PC-3 (cell line): ENCODE results near the gene LRRC53. TPM values are rescaled to one million over a fixed set of nuclear protein-coding genes. Genes with fewer than 3 reads are reported as not detected.

Source experiments
- ATAC-seq: fragments of 200-7000 bp; cut with Tn5 transposase; 2 replicates; pipeline ENCODE4 v1.9.1; 2020; ENCODE audit warnings: mild to moderate bottlenecking, moderate library complexity
- BruUV-seq: library from RNA; stranded (reverse); fragments of 400-500 nt; replicated peaks from 2 replicates; lab custom pipeline; 2021; lab: Mats Ljungman, UMichigan
- CTCF ChIA-PET: fragments of 300-600 bp; sonication (Branson Sonifier 250); formaldehyde crosslinking; loops from one replicate; lab custom pipeline; 2022; ENCODE audit warnings: antibody characterized with exemption; lab: Charles Lee
- POLR2A ChIA-PET: fragments of 300-600 bp; sonication (Branson Sonifier 250); formaldehyde crosslinking; loops from one replicate; lab custom pipeline; 2022; ENCODE audit warnings: antibody characterized with exemption; ENCODE audit not compliant: unreplicated experiment; lab: Charles Lee
- DNase-seq: peaks from one replicate; pipeline ENCODE4 v3.0.0-alpha.2; 2015
- H2AFZ ChIP-seq: fragments of 300-600 bp; sonication (generic); 2 replicates; pipeline ENCODE4 v1.6.0; 2016; ENCODE audit warnings: antibody characterized with exemption, low read length
- H3F3A ChIP-seq: fragments of 300-600 bp; sonication (generic); one replicate; pipeline ENCODE4 v1.6.0; 2017; ENCODE audit warnings: antibody characterized with exemption, low read length, control low read depth, mild to moderate bottlenecking; ENCODE audit not compliant: unreplicated experiment
- H3K27ac ChIP-seq: fragments of 300-600 bp; sonication (generic); 2 replicates; pipeline ENCODE4 v1.5.1; 2016; ENCODE audit warnings: mild to moderate bottlenecking, low read length
- H3K27me3 ChIP-seq: fragments of 300-600 bp; sonication (generic); 2 replicates; pipeline ENCODE4 v1.6.1; 2016; ENCODE audit warnings: low read length, mixed read lengths
- H3K36me3 ChIP-seq: fragments of 300-600 bp; sonication (generic); 2 replicates; pipeline ENCODE4 v1.6.1; 2016; ENCODE audit warnings: low read depth, mixed run types, low read length, mixed read lengths
- H3K4me1 ChIP-seq: fragments of 300-600 bp; sonication (generic); 2 replicates; pipeline ENCODE4 v1.5.1; 2016; ENCODE audit warnings: low read length; ENCODE audit not compliant: insufficient read depth
- H3K4me2 ChIP-seq: fragments of 300-600 bp; sonication (generic); 2 replicates; pipeline ENCODE4 v1.6.0; 2016; ENCODE audit warnings: low read length
- H3K4me3 ChIP-seq: fragments of 300-600 bp; sonication (generic); 2 replicates; pipeline ENCODE4 v1.5.1; 2016; ENCODE audit warnings: mild to moderate bottlenecking, low read length, mixed read lengths
- H3K79me2 ChIP-seq: fragments of 300-600 bp; sonication (generic); 2 replicates; pipeline ENCODE4 v1.6.1; 2017; ENCODE audit warnings: low read length, mixed read lengths
- H3K9ac ChIP-seq: fragments of 300-600 bp; sonication (generic); 2 replicates; pipeline ENCODE4 v1.6.0; 2016; ENCODE audit warnings: mild to moderate bottlenecking, low read length
- H3K9me2 ChIP-seq: fragments of 300-600 bp; sonication (generic); replicated peaks from 2 replicates; pipeline ENCODE4 v1.6.1; 2016; ENCODE audit warnings: mixed run types, low read length, mixed read lengths
- H3K9me3 ChIP-seq: fragments of 300-600 bp; sonication (generic); 2 replicates; pipeline ENCODE4 v1.6.1; 2016; ENCODE audit warnings: low read length, mixed read lengths
- H4K20me1 ChIP-seq: fragments of 300-600 bp; sonication (generic); 2 replicates; pipeline ENCODE4 v1.6.1; 2016; ENCODE audit warnings: low read length, mixed read lengths
- EZH2 ChIP-seq: fragments of 300-600 bp; sonication (generic); IDR thresholded peaks from one replicate; pipeline ENCODE4 v1.6.1; 2017; ENCODE audit warnings: antibody characterized with exemption, mild to moderate bottlenecking, low read length; ENCODE audit not compliant: unreplicated experiment
- EZH2phosphoT487 ChIP-seq: fragments of 300-600 bp; sonication (generic); IDR thresholded peaks from 2 replicates; pipeline ENCODE4 v1.6.1; 2018; ENCODE audit warnings: mild to moderate bottlenecking, antibody characterized with exemption, low read length, borderline replicate concordance
- intact Hi-C: fragments of 100-400 bp; cut with micrococcal nuclease; formaldehyde crosslinking; loops from 2 replicates; pipeline ENCODE4 v1.9.0; 2023
- total RNA-seq: library from RNA; depleted of rRNA; stranded (reverse); fragments of >200 nt; gene quantifications from 2 replicates; pipeline ENCODE4 v1.2.3, GENCODE V29; 2014
- TF ChIP-seq, protein P1 (sequence below): fragments of 300-600 bp; sonication (generic); conservative IDR thresholded peaks from 2 replicates; pipeline ENCODE4 v1.5.1; 2017; ENCODE audit warnings: antibody characterized with exemption, low read depth, mild to moderate bottlenecking, low read length

Gene LRRC53
- total RNA-seq, 1 experiment from 2014 or later = not detected

DNA sequence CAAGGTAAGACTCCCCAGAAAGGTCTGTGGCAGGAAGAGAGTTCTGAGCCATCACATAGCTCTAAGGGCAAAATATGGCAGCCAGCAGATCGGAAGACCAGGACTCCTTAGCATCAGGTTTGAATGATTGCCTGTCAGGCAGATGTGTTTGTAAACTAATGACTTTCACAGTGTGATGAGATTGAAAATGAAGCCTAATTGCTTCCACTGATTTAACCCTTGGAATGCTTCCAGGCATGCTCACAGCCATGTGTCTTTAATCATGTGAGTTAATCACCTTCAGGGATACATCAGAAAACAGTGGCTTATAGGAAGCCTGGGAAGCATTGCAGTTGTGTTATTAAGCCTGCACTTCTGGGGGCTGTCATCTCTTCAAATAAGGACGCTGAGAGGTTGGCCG, 82.8 kb downstream of the LRRC53 start:
- DNase-seq = no peak
- Histone ChIP-seq H3F3A (no peaks in the 10 kb centered on the region), H4K20me1 (no peaks in the 10 kb centered on the region), H3K27ac (no peak overlapping the region), H3K9me2 (no peaks in the 10 kb centered on the region), H3K4me1 (0 out of 2 replicates have a peak, but pooled peaks cover 7% of the 10 kb centered on the region), H3K36me3 (no peaks in the 10 kb centered on the region), H2AFZ (no peak overlapping the region), H3K27me3 (peaks cover 18% of the 10 kb centered on the region), H3K79me2 (no peaks in the 10 kb centered on the region), H3K4me3 (no peak overlapping the region), H3K9me3 (no peaks in the 10 kb centered on the region), H3K9ac (no peak overlapping the region), H3K4me2 (no peak overlapping the region)
- intact Hi-C loops = no loop called here
- TF ChIP-seq EZH2 (no peak), EZH2phosphoT487 (no peak)
- TF ChIP-seq, protein P1, sequence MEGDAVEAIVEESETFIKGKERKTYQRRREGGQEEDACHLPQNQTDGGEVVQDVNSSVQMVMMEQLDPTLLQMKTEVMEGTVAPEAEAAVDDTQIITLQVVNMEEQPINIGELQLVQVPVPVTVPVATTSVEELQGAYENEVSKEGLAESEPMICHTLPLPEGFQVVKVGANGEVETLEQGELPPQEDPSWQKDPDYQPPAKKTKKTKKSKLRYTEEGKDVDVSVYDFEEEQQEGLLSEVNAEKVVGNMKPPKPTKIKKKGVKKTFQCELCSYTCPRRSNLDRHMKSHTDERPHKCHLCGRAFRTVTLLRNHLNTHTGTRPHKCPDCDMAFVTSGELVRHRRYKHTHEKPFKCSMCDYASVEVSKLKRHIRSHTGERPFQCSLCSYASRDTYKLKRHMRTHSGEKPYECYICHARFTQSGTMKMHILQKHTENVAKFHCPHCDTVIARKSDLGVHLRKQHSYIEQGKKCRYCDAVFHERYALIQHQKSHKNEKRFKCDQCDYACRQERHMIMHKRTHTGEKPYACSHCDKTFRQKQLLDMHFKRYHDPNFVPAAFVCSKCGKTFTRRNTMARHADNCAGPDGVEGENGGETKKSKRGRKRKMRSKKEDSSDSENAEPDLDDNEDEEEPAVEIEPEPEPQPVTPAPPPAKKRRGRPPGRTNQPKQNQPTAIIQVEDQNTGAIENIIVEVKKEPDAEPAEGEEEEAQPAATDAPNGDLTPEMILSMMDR = no peak
- POLR2A ChIA-PET = no interaction called here
- CTCF ChIA-PET = no interaction called here
- ATAC-seq = no peak
- BruUV-seq = no TSS peak

DNA sequence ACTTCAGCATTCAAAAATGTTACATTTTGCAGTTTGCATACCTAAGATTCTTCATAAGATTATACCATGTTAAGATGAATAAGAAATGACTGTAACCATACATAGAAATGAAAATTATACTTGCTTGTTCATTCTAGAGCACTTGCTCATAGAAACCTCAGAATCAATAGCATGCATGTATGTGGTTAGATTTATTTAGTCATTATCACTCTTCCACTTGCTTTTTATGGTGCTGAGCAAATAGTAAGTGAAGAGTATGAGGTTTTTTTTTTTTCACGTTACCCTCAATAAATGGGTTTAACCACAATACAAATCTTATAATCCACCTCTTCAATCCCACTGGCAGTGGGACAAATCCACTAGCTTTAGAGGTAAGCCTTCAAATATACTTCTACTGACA, 84.7 kb downstream of the LRRC53 start:
- no TSS peak for BruUV-seq
- Histone ChIP-seq H3K9me2 (no peaks in the 10 kb centered on the region), H3K9ac (no peak overlapping the region), H3K36me3 (no peaks in the 10 kb centered on the region), H3K9me3 (no peaks in the 10 kb centered on the region), H3K27ac (no peak overlapping the region), H3K4me1 (0 out of 2 replicates have a peak, but pooled peaks cover 7% of the 10 kb centered on the region), H3K79me2 (no peaks in the 10 kb centered on the region), H4K20me1 (no peaks in the 10 kb centered on the region), H3K4me2 (no peak overlapping the region), H2AFZ (no peak overlapping the region), H3K27me3 (peaks cover 14% of the 10 kb centered on the region), H3F3A (no peaks in the 10 kb centered on the region), H3K4me3 (no peak overlapping the region)
- DNase-seq (peak; percentile 65), ATAC-seq (peak; percentile 78)
- intact Hi-C loops = loop anchor here (2.0 kb wide), 1 partner anchor 71 kb away; no protein-coding TSS in a partner anchor
- ChIA-PET CTCF (no interaction called here), POLR2A (interaction anchor here (0.6 kb wide), 1 partner anchor 61 kb away, joined by 8 read pairs; no protein-coding TSS in a partner anchor)
- TF ChIP-seq EZH2 (no peak), EZH2phosphoT487 (no peak)
- TF ChIP-seq, protein P1 = no peak

DNA sequence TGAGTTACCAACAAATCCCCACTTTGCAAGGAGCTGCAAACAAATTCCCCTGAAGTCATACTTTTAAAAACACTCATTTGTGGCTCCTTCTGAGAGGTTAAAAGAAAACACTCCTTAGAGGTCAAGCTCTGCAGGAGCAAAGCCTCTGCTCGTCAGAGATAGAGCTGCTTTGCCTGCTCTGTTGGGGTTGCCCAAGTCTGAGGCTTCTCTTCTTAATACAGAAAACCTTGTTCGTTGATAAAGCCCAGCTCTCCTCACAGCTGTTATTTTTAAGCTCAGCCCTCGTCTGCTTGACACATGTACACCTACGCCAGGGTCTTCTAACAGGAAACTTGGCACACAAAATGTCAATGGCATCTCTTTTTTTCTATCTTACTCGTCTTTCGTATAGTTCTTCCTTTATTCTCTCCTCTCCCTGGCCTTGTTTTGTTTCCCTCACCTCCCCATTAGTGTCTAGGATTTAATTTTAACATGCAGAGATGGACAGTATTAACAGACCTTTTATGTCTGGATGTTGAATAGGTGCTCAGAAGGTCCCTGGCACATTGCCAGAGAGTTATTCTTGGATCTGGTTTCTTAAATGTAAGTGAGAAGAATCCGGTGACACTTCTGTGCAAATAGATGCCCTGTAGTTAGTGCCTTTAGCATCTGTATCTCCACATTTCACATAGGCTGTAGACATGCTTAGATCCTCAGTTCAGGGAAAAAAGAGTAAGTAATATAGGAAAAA, 86.0 kb downstream of the LRRC53 start:
- Histone ChIP-seq H3K9me2 (no peaks in the 10 kb centered on the region), H3K27me3 (peaks cover 14% of the 10 kb centered on the region), H3F3A (no peaks in the 10 kb centered on the region), H3K4me3 (no peak overlapping the region), H4K20me1 (no peaks in the 10 kb centered on the region), H3K9ac (no peak overlapping the region), H3K27ac (no peak overlapping the region), H3K4me1 (0 out of 2 replicates have a peak, but pooled peaks cover 7% of the 10 kb centered on the region), H3K36me3 (no peaks in the 10 kb centered on the region), H3K9me3 (no peaks in the 10 kb centered on the region), H3K4me2 (no peak overlapping the region), H2AFZ (no peak overlapping the region), H3K79me2 (no peaks in the 10 kb centered on the region)
- no TSS peak for BruUV-seq
- ChIA-PET POLR2A (interaction anchor here (0.6 kb wide), 1 partner anchor 14 kb away, joined by 3 read pairs; no protein-coding TSS in a partner anchor), CTCF (no interaction called here)
- no peak for TF ChIP-seq EZH2phosphoT487
- TF ChIP-seq, protein P1 = no peak
- no peak for TF ChIP-seq EZH2
- DNase-seq (no peak), ATAC-seq (no peak)
- intact Hi-C loops = loop anchor here (2.0 kb wide), 1 partner anchor 70 kb away; no protein-coding TSS in a partner anchor
